Stimulated activated CD8-positive, alpha-beta memory T cell treated with anti-CD3 and anti-CD28 coated beads, Interleukin-4, amount 100 ng/mL, for 4 hours (primary cell): ENCODE results near the gene MATN1.

ENCODE experiments used
- DNase-seq, 2 donors: peaks; one replicate each; pipeline ENCODE4 v3.0.0-alpha.2; 2020; ENCODE audit warnings: low read depth in 2 of 2, low spot score in 1 of 2

MATN1 gene

GRCh38 chr1:30684881-30685795 lies 38.2 kb downstream of the MATN1 start:
- no peak for DNase-seq

- DNase-seq: no peak
Measured at GRCh38 chr1:30684259-30684658, 39.1 kb downstream of the MATN1 start.

- DNase-seq: no peak
Measured at GRCh38 chr1:30683699-30684098, 39.7 kb downstream of the MATN1 start.

- no peak for DNase-seq
Measured at GRCh38 chr1:30682396-30683275, 40.7 kb downstream of the MATN1 start.

GRCh38 chr1:30681782-30682181 lies 41.6 kb downstream of the MATN1 start:
- DNase-seq: no peak

- DNase-seq: no peak
Measured at GRCh38 chr1:30680879-30681278, 42.5 kb downstream of the MATN1 start.

- no peak for DNase-seq
Measured at GRCh38 chr1:30680429-30680828, 43.0 kb downstream of the MATN1 start.

GRCh38 chr1:30679976-30680305 lies 43.4 kb downstream of the MATN1 start:
- DNase-seq: no peak

GRCh38 chr1:30679201-30679975 lies 44.0 kb downstream of the MATN1 start:
- DNase-seq: no peak

GRCh38 chr1:30678209-30678608 lies 45.2 kb downstream of the MATN1 start:
- DNase-seq: no peak

- no peak for DNase-seq
Measured at GRCh38 chr1:30677471-30677870, 45.9 kb downstream of the MATN1 start.

- no peak for DNase-seq
Measured at GRCh38 chr1:30675761-30676160, 47.6 kb downstream of the MATN1 start.

GRCh38 chr1:30675289-30675688 lies 48.1 kb downstream of the MATN1 start:
- no peak for DNase-seq

- DNase-seq: no peak
Measured at GRCh38 chr1:30673395-30673794, 50.0 kb downstream of the MATN1 start.

GRCh38 chr1:30672661-30673060 lies 50.7 kb downstream of the MATN1 start:
- no peak for DNase-seq

- DNase-seq: no peak
Measured at GRCh38 chr1:30670240-30671060, 52.9 kb downstream of the MATN1 start.

- DNase-seq: no peak
Measured at GRCh38 chr1:30668546-30669327, 54.6 kb downstream of the MATN1 start.

GRCh38 chr1:30668024-30668423 lies 55.4 kb downstream of the MATN1 start:
- DNase-seq: no peak

- no peak for DNase-seq
Measured at GRCh38 chr1:30666756-30667273, 56.6 kb downstream of the MATN1 start.
